ENCODE results near the gene TTC39A. TPM values are rescaled to one million over a fixed set of nuclear protein-coding genes. Genes with fewer than 3 reads are reported as not detected.

TTC39A gene
- polyA plus RNA-seq, 1 donor (not counting 4 experiments of a cell fraction or from before 2014, with no cell fraction given), result 1.4 TPM

DNA sequence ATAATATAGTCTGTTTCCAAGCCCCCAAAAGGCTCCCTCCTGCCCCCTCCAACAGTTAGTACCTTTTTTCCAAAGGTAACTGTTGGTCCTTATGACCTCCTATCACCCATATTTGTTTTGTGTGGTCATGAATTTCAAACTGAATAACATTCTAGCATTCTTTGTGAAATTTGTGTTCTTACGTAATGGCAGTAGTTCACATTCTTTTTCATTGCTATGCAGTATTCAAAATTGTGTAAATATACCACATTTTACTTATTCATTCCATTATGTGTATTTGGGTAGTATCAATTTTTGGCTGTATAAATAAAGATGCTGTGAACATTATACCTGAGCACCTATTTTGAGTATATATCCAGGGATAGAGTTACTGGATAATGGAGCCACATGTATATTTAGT lies 80.9 kb downstream of the TTC39A start:
- Histone ChIP-seq H4K20me1 (ENCODE audit: control insufficient read depth, extremely low read depth, insufficient read depth, low read length) (peaks cover 9% of the 10 kb centered on the region), H3K9me3 (ENCODE audit: control insufficient read depth, low read depth, low read length) (no peaks in the 10 kb centered on the region), H3K4me1 (ENCODE audit: control insufficient read depth, extremely low read depth, insufficient read depth, low read length) (no peaks in the 10 kb centered on the region), H3K79me2 (ENCODE audit: control insufficient read depth, insufficient read depth, low read length) (peaks cover 96% of the 10 kb centered on the region), H3K36me3 (ENCODE audit: control insufficient read depth in 2 of 2, extremely low read depth in 1 of 2, insufficient read depth in 2 of 2, low read length in 2 of 2) (peaks cover 0 to 4% of the 10 kb centered on the region in 2 experiments), H3K27me3 (ENCODE audit: control insufficient read depth, extremely low read depth, insufficient read depth, low read length) (no peaks in the 10 kb centered on the region), H3K27ac (ENCODE audit: control insufficient read depth, insufficient read depth, low read length) (no peak overlapping the region), H3K4me2 (ENCODE audit: control insufficient read depth, extremely low read depth, insufficient read depth, low read depth, low read length) (no peak overlapping the region), H2AFZ (ENCODE audit: control insufficient read depth, low read length) (no peak overlapping the region), H3K9me1 (ENCODE audit: control insufficient read depth, extremely low read depth, insufficient read depth, low read length) (no peaks in the 10 kb centered on the region), H3K4me3 (ENCODE audit: control insufficient read depth in 2 of 3, extremely low read depth in 1 of 3, insufficient read depth in 2 of 3, low read depth in 1 of 3, low read length in 3 of 3) (no peak overlapping the region), H3K9ac (ENCODE audit: control insufficient read depth, extremely low read depth, insufficient read depth, low read length) (no peak overlapping the region)
- dilution Hi-C loops (cut with MboI; ENCODE audit: extremely low pct_ligation_motif_present, low sequenced_read_pairs), result no loop called here
- DNase-seq (ENCODE audit: low read depth, low spot score), result no peak
- FAIRE-seq, result no peak
- TF ChIP-seq, protein P1, sequence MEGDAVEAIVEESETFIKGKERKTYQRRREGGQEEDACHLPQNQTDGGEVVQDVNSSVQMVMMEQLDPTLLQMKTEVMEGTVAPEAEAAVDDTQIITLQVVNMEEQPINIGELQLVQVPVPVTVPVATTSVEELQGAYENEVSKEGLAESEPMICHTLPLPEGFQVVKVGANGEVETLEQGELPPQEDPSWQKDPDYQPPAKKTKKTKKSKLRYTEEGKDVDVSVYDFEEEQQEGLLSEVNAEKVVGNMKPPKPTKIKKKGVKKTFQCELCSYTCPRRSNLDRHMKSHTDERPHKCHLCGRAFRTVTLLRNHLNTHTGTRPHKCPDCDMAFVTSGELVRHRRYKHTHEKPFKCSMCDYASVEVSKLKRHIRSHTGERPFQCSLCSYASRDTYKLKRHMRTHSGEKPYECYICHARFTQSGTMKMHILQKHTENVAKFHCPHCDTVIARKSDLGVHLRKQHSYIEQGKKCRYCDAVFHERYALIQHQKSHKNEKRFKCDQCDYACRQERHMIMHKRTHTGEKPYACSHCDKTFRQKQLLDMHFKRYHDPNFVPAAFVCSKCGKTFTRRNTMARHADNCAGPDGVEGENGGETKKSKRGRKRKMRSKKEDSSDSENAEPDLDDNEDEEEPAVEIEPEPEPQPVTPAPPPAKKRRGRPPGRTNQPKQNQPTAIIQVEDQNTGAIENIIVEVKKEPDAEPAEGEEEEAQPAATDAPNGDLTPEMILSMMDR (optimal IDR thresholded peaks at IDR 0.05 in 1 of 3, IDR thresholded peaks at IDR 0.05 in 1 of 3, conservative IDR thresholded peaks at IDR 0.05 in 1 of 3; ENCODE audit: extremely low read depth in 1 of 3, insufficient read depth in 2 of 3, low read length in 3 of 3), result no peak
- TF ChIP-seq EZH2 (IDR thresholded peaks at IDR 0.05; ENCODE audit: low read length), result no peak

DNA sequence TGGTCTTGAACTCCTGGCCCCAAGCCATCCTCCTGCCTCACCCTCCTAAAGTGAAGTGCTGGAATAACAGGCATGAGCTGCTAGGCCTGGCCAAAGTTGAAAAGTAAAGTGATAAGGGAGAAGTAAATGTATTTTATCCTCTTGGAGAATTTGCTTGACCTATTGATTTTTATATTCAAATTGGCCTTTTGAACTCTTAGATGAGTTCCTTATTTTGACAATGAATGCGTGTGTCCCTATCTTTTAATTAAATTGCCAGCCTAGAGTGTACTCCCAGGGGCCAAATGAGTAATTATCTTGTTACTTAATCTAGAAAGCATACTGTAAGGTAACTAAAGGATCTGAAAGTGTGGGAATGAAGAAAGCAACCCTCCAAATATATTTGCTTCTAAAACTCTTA lies 82.9 kb downstream of the TTC39A start:
- Histone ChIP-seq H3K27ac (ENCODE audit: control insufficient read depth, insufficient read depth, low read length) (no peak overlapping the region), H3K4me3 (ENCODE audit: control insufficient read depth in 2 of 3, extremely low read depth in 1 of 3, insufficient read depth in 2 of 3, low read depth in 1 of 3, low read length in 3 of 3) (no peak overlapping the region), H3K4me2 (ENCODE audit: control insufficient read depth, extremely low read depth, insufficient read depth, low read depth, low read length) (no peak overlapping the region), H4K20me1 (ENCODE audit: control insufficient read depth, extremely low read depth, insufficient read depth, low read length) (peaks cover 7% of the 10 kb centered on the region), H3K9me1 (ENCODE audit: control insufficient read depth, extremely low read depth, insufficient read depth, low read length) (no peaks in the 10 kb centered on the region), H3K9me3 (ENCODE audit: control insufficient read depth, low read depth, low read length) (no peaks in the 10 kb centered on the region), H3K79me2 (ENCODE audit: control insufficient read depth, insufficient read depth, low read length) (peaks cover 98% of the 10 kb centered on the region), H3K4me1 (ENCODE audit: control insufficient read depth, extremely low read depth, insufficient read depth, low read length) (peaks cover 2% of the 10 kb centered on the region), H3K27me3 (ENCODE audit: control insufficient read depth, extremely low read depth, insufficient read depth, low read length) (no peaks in the 10 kb centered on the region), H2AFZ (ENCODE audit: control insufficient read depth, low read length) (no peak overlapping the region), H3K36me3 (ENCODE audit: control insufficient read depth in 2 of 2, extremely low read depth in 1 of 2, insufficient read depth in 2 of 2, low read length in 2 of 2) (peaks cover 0 to 4% of the 10 kb centered on the region in 2 experiments), H3K9ac (ENCODE audit: control insufficient read depth, extremely low read depth, insufficient read depth, low read length) (no peak overlapping the region)
- dilution Hi-C loops (cut with MboI; ENCODE audit: extremely low pct_ligation_motif_present, low sequenced_read_pairs), result no loop called here
- TF ChIP-seq, protein P1 (optimal IDR thresholded peaks at IDR 0.05 in 1 of 3, IDR thresholded peaks at IDR 0.05 in 1 of 3, conservative IDR thresholded peaks at IDR 0.05 in 1 of 3; ENCODE audit: extremely low read depth in 1 of 3, insufficient read depth in 2 of 3, low read length in 3 of 3), result no peak
- TF ChIP-seq EZH2 (IDR thresholded peaks at IDR 0.05; ENCODE audit: low read length), result no peak
- FAIRE-seq (no peak), DNase-seq (ENCODE audit: low read depth, low spot score) (no peak)

All from keratinocyte (primary cell).